Measurements from ENCODE around the gene BCORL1. TPM values are rescaled to one million over a fixed set of nuclear protein-coding genes. Genes with fewer than 3 reads are reported as not detected.

Gene BCORL1
- total and polyA plus RNA-seq, 2 donors (not counting 1 experiment from before 2014, with no cell fraction given) = 1.9 to 14.3 TPM

- no peaks in the 10 kb centered on the region for H3K27me3 ChIP-seq (replicated peaks in 1 of 4; ENCODE audit: control extremely low read depth in 1 of 4, control insufficient read depth in 3 of 4, insufficient read depth in 4 of 4, low read length in 3 of 4)
- no peaks in the 10 kb centered on the region for H3K79me2 ChIP-seq (ENCODE audit: control insufficient read depth, insufficient read depth, low read length)
- H3K9me3 ChIP-seq (ENCODE audit: control extremely low read depth in 1 of 3, control insufficient read depth in 2 of 3, insufficient read depth in 1 of 3, low read length in 2 of 3) = no peaks in the 10 kb centered on the region
- no peak for TF ChIP-seq CTCF (IDR thresholded peaks at IDR 0.05)
- no peak for TF ChIP-seq EZH2 (IDR thresholded peaks at IDR 0.05; ENCODE audit: borderline replicate concordance, insufficient read depth, low read depth, low read length, poor library complexity, severe bottlenecking)
- intact Hi-C loops (cut with micrococcal nuclease) = loop anchor here (1.0 kb wide), 3 partner anchors 21 to 63 kb away; partner anchors contain the start of gene BCORL1
- no peaks in the 10 kb centered on the region for H3K9me3 Mint-ChIP-seq (ENCODE audit: insufficient read depth)
- H2AFZ ChIP-seq (ENCODE audit: insufficient read depth, low read depth, low read length, poor library complexity, severe bottlenecking) = peak overlapping the region; percentile 81
- no peaks in the 10 kb centered on the region for H4K20me1 ChIP-seq (ENCODE audit: control insufficient read depth, insufficient read depth, low read length, poor library complexity, severe bottlenecking)
- peak; percentile 73 for DNase-seq
- H3K27ac ChIP-seq (ENCODE audit: low read length in 2 of 2) = peak overlapping the region; percentile 62 to 66
- ChIA-PET CTCF (interaction anchor here (0.6 to 2.8 kb wide), 9 partner anchors 8 to 121 kb away, joined by 3 to 9 read pairs (median 3); no protein-coding TSS in a partner anchor), POLR2A (interaction anchor here (0.7 to 1.6 kb wide), 5 partner anchors 21 to 182 kb away, joined by 3 to 6 read pairs (median 4); partner anchors contain the start of genes BCORL1 and SASH3)
- no peaks in the 10 kb centered on the region for H3K27me3 Mint-ChIP-seq
- peaks cover 13 to 31% of the 10 kb centered on the region in 2 donors for H3K4me1 ChIP-seq (ENCODE audit: control insufficient read depth in 2 of 2, insufficient read depth in 2 of 2, low read length in 2 of 2)
- H3K27ac Mint-ChIP-seq = peak overlapping the region; percentile 87
- peak overlapping the region in 4 of 5 experiments; percentile 32 to 54 (median 44) for H3K4me3 ChIP-seq (ENCODE audit: control extremely low read depth in 1 of 5, extremely low read depth in 1 of 5, insufficient read depth in 1 of 5, low read depth in 2 of 5, low read length in 4 of 5)
- H3K36me3 ChIP-seq (replicated peaks in 1 of 2; ENCODE audit: control extremely low read depth in 1 of 2, control insufficient read depth in 1 of 2, extremely low read depth in 1 of 2, insufficient read depth in 2 of 2, low read length in 1 of 2) = no peaks in the 10 kb centered on the region
- peak overlapping the region; percentile 78 for H3K4me3 Mint-ChIP-seq
- WGBS (ENCODE audit: insufficient coverage) = 30% methylated on average over 7 of the region's 26 CpGs
- H3K4me1 Mint-ChIP-seq = peaks cover 31% of the 10 kb centered on the region
- peak overlapping the region; percentile 58 for H3K9ac ChIP-seq (ENCODE audit: low read length)
- H3K4me2 ChIP-seq (replicated peaks; ENCODE audit: low read depth, low read length, poor library complexity, severe bottlenecking) = peak overlapping the region; percentile 80
- peak; percentile 76 for ATAC-seq (ENCODE audit: low read depth)
These were observed 21.0 kb upstream of the BCORL1 start for GRCh38 chrX:129961180-129962083.

GRCh38 chrX:129963729-129964128 lies 18.7 kb upstream of the BCORL1 start:
- no peaks in the 10 kb centered on the region for H3K9me3 Mint-ChIP-seq (ENCODE audit: insufficient read depth)
- Histone ChIP-seq H2AFZ (ENCODE audit: insufficient read depth, low read depth, low read length, poor library complexity, severe bottlenecking) (no peak overlapping the region), H3K36me3 (replicated peaks in 1 of 2; ENCODE audit: control extremely low read depth in 1 of 2, control insufficient read depth in 1 of 2, extremely low read depth in 1 of 2, insufficient read depth in 2 of 2, low read length in 1 of 2) (no peaks in the 10 kb centered on the region), H3K4me2 (replicated peaks; ENCODE audit: low read depth, low read length, poor library complexity, severe bottlenecking) (no peak overlapping the region), H4K20me1 (ENCODE audit: control insufficient read depth, insufficient read depth, low read length, poor library complexity, severe bottlenecking) (no peaks in the 10 kb centered on the region), H3K9ac (ENCODE audit: low read length) (no peak overlapping the region), H3K79me2 (ENCODE audit: control insufficient read depth, insufficient read depth, low read length) (no peaks in the 10 kb centered on the region), H3K9me3 (ENCODE audit: control extremely low read depth in 1 of 3, control insufficient read depth in 2 of 3, insufficient read depth in 1 of 3, low read length in 2 of 3) (no peaks in the 10 kb centered on the region), H3K4me1 (ENCODE audit: control insufficient read depth in 2 of 2, insufficient read depth in 2 of 2, low read length in 2 of 2) (peaks cover 5 to 15% of the 10 kb centered on the region in 2 donors), H3K27me3 (replicated peaks in 1 of 4; ENCODE audit: control extremely low read depth in 1 of 4, control insufficient read depth in 3 of 4, insufficient read depth in 4 of 4, low read length in 3 of 4) (no peaks in the 10 kb centered on the region), H3K4me3 (ENCODE audit: control extremely low read depth in 1 of 5, extremely low read depth in 1 of 5, insufficient read depth in 1 of 5, low read depth in 2 of 5, low read length in 4 of 5) (no peak overlapping the region), H3K27ac (ENCODE audit: low read length in 2 of 2) (no peak overlapping the region)
- WGBS (ENCODE audit: insufficient coverage) = 100% methylated on average over 1 of the region's 8 CpGs
- no peak overlapping the region for H3K27ac Mint-ChIP-seq
- ATAC-seq (ENCODE audit: low read depth) = no peak
- DNase-seq = no peak
- ChIA-PET POLR2A (no interaction called here), CTCF (interaction anchor here (2.8 kb wide), 1 partner anchor 38 kb away, joined by 9 read pairs; no protein-coding TSS in a partner anchor)
- intact Hi-C loops (cut with micrococcal nuclease) = no loop called here
- no peaks in the 10 kb centered on the region for H3K27me3 Mint-ChIP-seq
- no peak for TF ChIP-seq CTCF (IDR thresholded peaks at IDR 0.05)
- no peak for TF ChIP-seq EZH2 (IDR thresholded peaks at IDR 0.05; ENCODE audit: borderline replicate concordance, insufficient read depth, low read depth, low read length, poor library complexity, severe bottlenecking)
- peaks cover 16% of the 10 kb centered on the region for H3K4me1 Mint-ChIP-seq
- no peak overlapping the region for H3K4me3 Mint-ChIP-seq

All from B cell (primary cell).